ENCODE results near the gene NCAPD2.

NCAPD2 gene

DNA sequence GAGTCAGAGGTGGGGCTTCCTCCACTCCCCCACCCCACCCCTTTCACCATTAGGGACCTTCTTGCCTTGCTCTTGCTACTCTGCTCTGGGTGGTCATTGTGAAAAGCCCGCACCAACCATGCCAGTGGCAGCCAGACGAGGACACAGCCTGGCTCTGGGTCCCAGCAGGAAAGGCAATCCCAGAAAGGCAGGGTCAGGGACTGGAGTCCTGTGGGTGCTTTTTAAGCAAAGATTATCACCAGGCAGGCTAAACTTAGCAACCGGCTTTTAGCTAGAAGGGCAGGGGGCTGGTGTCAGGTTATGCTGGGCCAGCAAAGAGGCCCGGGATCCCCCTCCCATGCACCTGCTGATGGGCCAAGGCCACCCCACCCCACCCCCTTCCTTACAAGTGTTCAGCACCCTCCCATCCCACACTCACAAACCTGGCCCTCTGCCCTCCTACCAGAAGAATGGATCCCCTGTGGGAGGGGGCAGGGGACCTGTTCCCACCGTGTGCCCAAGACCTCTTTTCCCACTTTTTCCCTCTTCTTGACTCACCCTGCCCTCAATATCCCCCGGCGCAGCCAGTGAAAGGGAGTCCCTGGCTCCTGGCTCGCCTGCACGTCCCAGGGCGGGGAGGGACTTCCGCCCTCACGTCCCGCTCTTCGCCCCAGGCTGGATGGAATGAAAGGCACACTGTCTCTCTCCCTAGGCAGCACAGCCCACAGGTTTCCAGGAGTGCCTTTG is 39.2 kb downstream of the NCAPD2 start:
- no peak for FAIRE-seq
- TF ChIP-seq, protein P1, sequence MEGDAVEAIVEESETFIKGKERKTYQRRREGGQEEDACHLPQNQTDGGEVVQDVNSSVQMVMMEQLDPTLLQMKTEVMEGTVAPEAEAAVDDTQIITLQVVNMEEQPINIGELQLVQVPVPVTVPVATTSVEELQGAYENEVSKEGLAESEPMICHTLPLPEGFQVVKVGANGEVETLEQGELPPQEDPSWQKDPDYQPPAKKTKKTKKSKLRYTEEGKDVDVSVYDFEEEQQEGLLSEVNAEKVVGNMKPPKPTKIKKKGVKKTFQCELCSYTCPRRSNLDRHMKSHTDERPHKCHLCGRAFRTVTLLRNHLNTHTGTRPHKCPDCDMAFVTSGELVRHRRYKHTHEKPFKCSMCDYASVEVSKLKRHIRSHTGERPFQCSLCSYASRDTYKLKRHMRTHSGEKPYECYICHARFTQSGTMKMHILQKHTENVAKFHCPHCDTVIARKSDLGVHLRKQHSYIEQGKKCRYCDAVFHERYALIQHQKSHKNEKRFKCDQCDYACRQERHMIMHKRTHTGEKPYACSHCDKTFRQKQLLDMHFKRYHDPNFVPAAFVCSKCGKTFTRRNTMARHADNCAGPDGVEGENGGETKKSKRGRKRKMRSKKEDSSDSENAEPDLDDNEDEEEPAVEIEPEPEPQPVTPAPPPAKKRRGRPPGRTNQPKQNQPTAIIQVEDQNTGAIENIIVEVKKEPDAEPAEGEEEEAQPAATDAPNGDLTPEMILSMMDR (IDR thresholded peaks at IDR 0.05; ENCODE audit: insufficient read depth, missing control alignments) = no peak

GRCh38 chr12:6533653-6533922 is 39.7 kb downstream of the NCAPD2 start:
- TF ChIP-seq, protein P1 (IDR thresholded peaks at IDR 0.05; ENCODE audit: insufficient read depth, missing control alignments) = no peak
- FAIRE-seq (no peak), DNase-seq (ENCODE audit: insufficient read length, low spot score) (no peak)

More for the DNA sequence above, 39.2 kb downstream of the NCAPD2 start:
- no peak for DNase-seq (ENCODE audit: insufficient read length, low spot score)

GRCh38 chr12:6533923-6534694 is 40.2 kb downstream of the NCAPD2 start, which contains the start of gene GAPDH:
Gene GAPDH, plus strand, starts transcription at chr12:6534517. Its CDS starts 316 bp downstream, at chr12:6534833.
- TF ChIP-seq, protein P1 (IDR thresholded peaks at IDR 0.05; ENCODE audit: insufficient read depth, missing control alignments) = no peak
- DNase-seq (ENCODE audit: insufficient read length, low spot score) (peak; percentile 93), FAIRE-seq (no peak)

DNA sequence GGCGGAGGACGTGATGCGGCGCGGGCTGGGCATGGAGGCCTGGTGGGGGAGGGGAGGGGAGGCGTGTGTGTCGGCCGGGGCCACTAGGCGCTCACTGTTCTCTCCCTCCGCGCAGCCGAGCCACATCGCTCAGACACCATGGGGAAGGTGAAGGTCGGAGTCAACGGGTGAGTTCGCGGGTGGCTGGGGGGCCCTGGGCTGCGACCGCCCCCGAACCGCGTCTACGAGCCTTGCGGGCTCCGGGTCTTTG is 40.7 kb downstream of the NCAPD2 start:
- TF ChIP-seq, protein P1 (IDR thresholded peaks at IDR 0.05; ENCODE audit: insufficient read depth, missing control alignments) = no peak
- FAIRE-seq (no peak), DNase-seq (ENCODE audit: insufficient read length, low spot score) (no peak)

DNA sequence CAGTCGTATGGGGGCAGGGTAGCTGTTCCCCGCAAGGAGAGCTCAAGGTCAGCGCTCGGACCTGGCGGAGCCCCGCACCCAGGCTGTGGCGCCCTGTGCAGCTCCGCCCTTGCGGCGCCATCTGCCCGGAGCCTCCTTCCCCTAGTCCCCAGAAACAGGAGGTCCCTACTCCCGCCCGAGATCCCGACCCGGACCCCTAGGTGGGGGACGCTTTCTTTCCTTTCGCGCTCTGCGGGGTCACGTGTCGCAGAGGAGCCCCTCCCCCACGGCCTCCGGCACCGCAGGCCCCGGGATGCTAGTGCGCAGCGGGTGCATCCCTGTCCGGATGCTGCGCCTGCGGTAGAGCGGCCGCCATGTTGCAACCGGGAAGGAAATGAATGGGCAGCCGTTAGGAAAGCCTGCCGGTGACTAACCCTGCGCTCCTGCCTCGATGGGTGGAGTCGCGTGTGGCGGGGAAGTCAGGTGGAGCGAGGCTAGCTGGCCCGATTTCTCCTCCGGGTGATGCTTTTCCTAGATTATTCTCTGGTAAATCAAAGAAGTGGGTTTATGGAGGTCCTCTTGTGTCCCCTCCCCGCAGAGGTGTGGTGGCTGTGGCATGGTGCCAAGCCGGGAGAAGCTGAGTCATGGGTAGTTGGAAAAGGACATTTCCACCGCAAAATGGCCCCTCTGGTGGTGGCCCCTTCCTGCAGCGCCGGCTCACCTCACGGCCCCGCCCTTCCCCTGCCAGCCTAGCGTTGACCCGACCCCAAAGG is 41.2 kb downstream of the NCAPD2 start:
- TF ChIP-seq, protein P1 (IDR thresholded peaks at IDR 0.05; ENCODE audit: insufficient read depth, missing control alignments) = no peak
- no peak for DNase-seq (ENCODE audit: insufficient read length, low spot score)
- no peak for FAIRE-seq

DNA sequence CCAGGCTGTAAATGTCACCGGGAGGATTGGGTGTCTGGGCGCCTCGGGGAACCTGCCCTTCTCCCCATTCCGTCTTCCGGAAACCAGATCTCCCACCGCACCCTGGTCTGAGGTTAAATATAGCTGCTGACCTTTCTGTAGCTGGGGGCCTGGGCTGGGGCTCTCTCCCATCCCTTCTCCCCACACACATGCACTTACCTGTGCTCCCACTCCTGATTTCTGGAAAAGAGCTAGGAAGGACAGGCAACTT is 41.7 kb downstream of the NCAPD2 start:
- no peak for DNase-seq (ENCODE audit: insufficient read length, low spot score)
- FAIRE-seq = no peak
- TF ChIP-seq, protein P1 (IDR thresholded peaks at IDR 0.05; ENCODE audit: insufficient read depth, missing control alignments) = no peak

All from D721Med (cell line).